HPDE6-E6E7 (cell line): ENCODE measurements around the gene BLOC1S1.
"Not testable (repeated sequence)": the region's sequence is repeated elsewhere in the genome, so short reads cannot be mapped to it uniquely, and the experiment has no call there.

Experiments
- DNase-seq: peaks from one replicate; pipeline ENCODE4 v3.0.0; 2011; ENCODE audit warnings: missing footprints; ENCODE audit errors: extremely low spot score

Gene BLOC1S1

GRCh38 chr12:55744340-55745030, 28.6 kb downstream of the BLOC1S1 start:
- DNase-seq, result no peak

- no peak for DNase-seq
Measured at GRCh38 chr12:55745361-55746173, 29.7 kb downstream of the BLOC1S1 start.

GRCh38 chr12:55746174-55746912, 30.5 kb downstream of the BLOC1S1 start:
- DNase-seq, result no peak

- no peak for DNase-seq
Measured at GRCh38 chr12:55746913-55747231, 31.0 kb downstream of the BLOC1S1 start.

- no peak for DNase-seq
Measured at GRCh38 chr12:55748230-55748993, 32.6 kb downstream of the BLOC1S1 start.

- no peak for DNase-seq
Measured at GRCh38 chr12:55755246-55755645, 39.4 kb downstream of the BLOC1S1 start.

GRCh38 chr12:55757701-55758100, 41.9 kb downstream of the BLOC1S1 start:
- DNase-seq, result no peak

- DNase-seq, result not testable (repeated sequence)
Measured at GRCh38 chr12:55758575-55758974, 42.7 kb downstream of the BLOC1S1 start.

GRCh38 chr12:55760663-55761062, 44.8 kb downstream of the BLOC1S1 start:
- no peak for DNase-seq

GRCh38 chr12:55762646-55763045, 46.8 kb downstream of the BLOC1S1 start:
- no peak for DNase-seq

- no peak for DNase-seq
Measured at GRCh38 chr12:55765736-55766290, 50.0 kb downstream of the BLOC1S1 start.

GRCh38 chr12:55767156-55767555, 51.3 kb downstream of the BLOC1S1 start:
- DNase-seq, result no peak
